K562 (cell line): ENCODE data around the gene PLA2G7. TPM values are rescaled to one million over a fixed set of nuclear protein-coding genes. Genes with fewer than 3 reads are reported as not detected.

Experiments used
- ATAC-seq: fragments of 200-7000 bp; cut with Tn5 transposase; 3 replicates; pipeline ENCODE4 v1.9.1; 2020; ENCODE audit warnings: moderate library complexity
- BruUV-seq: library from RNA; stranded (reverse); fragments of 400-500 nt; replicated peaks from 2 replicates; lab custom pipeline; 2021; lab: Mats Ljungman, UMichigan
- CTCF ChIA-PET: fragments of 300-600 bp; formaldehyde crosslinking; extraction: SDS; loops from one replicate; lab custom pipeline; 2021; ENCODE audit warnings: low intra/inter-chr PET ratio; lab: Yijun Ruan, JAX
- POLR2A ChIA-PET: fragments of 300-600, 350-650 bp; sonication (Branson Sonifier 250); formaldehyde crosslinking; extraction: SDS; loops from one replicate; lab custom pipeline; 2021; ENCODE audit warnings: antibody characterized with exemption, inconsistent platforms; lab: Yijun Ruan, JAX
- DNase-seq, 4 experiments: peaks; one replicate each; pipeline versions ENCODE4 v3.0.0 to v3.0.0-alpha.2; 2011 to 2018; ENCODE audit warnings: low spot score in 3 of 4, mixed read lengths in 3 of 4; ENCODE audit errors: extremely low read depth in 1 of 4
- FAIRE-seq: peaks from 2 replicates; lab custom pipeline; 2011; peaks lifted over from hg19 to GRCh38; lab: Jason Lieb, UNC
- H2AFZ ChIP-seq: 2 replicates; pipeline ENCODE4 v1.6.0; 2011; ENCODE audit warnings: low read depth, low read length, control low read depth, inconsistent platforms
- H3K27ac ChIP-seq: fragments of 200-600 bp; 3 replicates; pipeline ENCODE4 v1.8.0; 2011; ENCODE audit warnings: low read depth, mild to moderate bottlenecking, control low read depth, inconsistent platforms, low read length, moderate library complexity, mixed read lengths; ENCODE audit errors: extremely low read depth
- H3K27me3 ChIP-seq, 2 experiments: fragments of 300-600 bp in 1 of 2; 2 replicates in 1 of 2; 3 replicates in 1 of 2; pipeline versions ENCODE4 v1.6.0 to v1.8.0; 2011; ENCODE audit warnings: inconsistent platforms in 2 of 2, low read length in 2 of 2, mild to moderate bottlenecking in 1 of 2, mixed read lengths in 1 of 2, moderate library complexity in 1 of 2; ENCODE audit not compliant: control insufficient read depth in 2 of 2, insufficient read depth in 2 of 2
- H3K36me3 ChIP-seq: fragments of 300-600 bp; 3 replicates; pipeline ENCODE4 v1.8.0; 2011; ENCODE audit warnings: mild to moderate bottlenecking, low read length, inconsistent platforms; ENCODE audit not compliant: control insufficient read depth, insufficient read depth
- H3K4me1 ChIP-seq, 2 experiments: fragments of 200-600 bp in 1 of 2; replicated peaks in 1 of 2; 2 replicates in 1 of 2; 3 replicates in 1 of 2; pipeline versions ENCODE4 v1.5.1 to v1.8.0; 2011; ENCODE audit warnings: inconsistent platforms in 2 of 2, low read length in 2 of 2, mild to moderate bottlenecking in 1 of 2, mixed read lengths in 1 of 2, moderate library complexity in 1 of 2; ENCODE audit not compliant: control insufficient read depth in 2 of 2, insufficient read depth in 2 of 2
- H3K4me2 ChIP-seq: 2 replicates; pipeline ENCODE4 v1.6.1; 2011; ENCODE audit warnings: low read length, control low read depth, inconsistent platforms, mixed read lengths; ENCODE audit not compliant: insufficient read depth
- H3K4me3 ChIP-seq: fragments of 200-600 bp; sonication (generic), shearing (Covaris generic); 2 replicates; pipeline ENCODE4 v1.5.1; 2016; ENCODE audit warnings: control low read depth, inconsistent platforms
- H3K79me2 ChIP-seq: fragments of 200-600 bp; 3 replicates; pipeline ENCODE4 v1.8.0; 2011; ENCODE audit warnings: low read length, inconsistent platforms; ENCODE audit not compliant: control insufficient read depth, insufficient read depth
- H3K9ac ChIP-seq, 2 experiments: 2 replicates each; pipeline versions ENCODE4 v1.6.0 to v1.6.1; 2011; ENCODE audit warnings: low read depth in 2 of 2, low read length in 2 of 2, control low read depth in 1 of 2, inconsistent platforms in 1 of 2, mild to moderate bottlenecking in 1 of 2, mixed read lengths in 1 of 2; ENCODE audit not compliant: insufficient read depth in 1 of 2
- H3K9me1 ChIP-seq: one replicate; pipeline ENCODE4 v1.6.0; 2011; ENCODE audit warnings: inconsistent platforms, mild to moderate bottlenecking, low read length, moderate library complexity; ENCODE audit not compliant: control insufficient read depth, insufficient read depth
- H3K9me3 ChIP-seq: replicated peaks from 2 replicates; pipeline ENCODE4 v1.5.1; 2011; ENCODE audit warnings: low read depth, low read length, inconsistent platforms; ENCODE audit not compliant: control insufficient read depth, insufficient read depth
- H4K20me1 ChIP-seq: replicated peaks from 2 replicates; pipeline ENCODE4 v1.6.1; 2011; ENCODE audit warnings: low read length, inconsistent platforms, mixed read lengths; ENCODE audit not compliant: control insufficient read depth, insufficient read depth
- ASH1L ChIP-seq: fragments of 450-650 bp; IDR thresholded peaks from 2 replicates; pipeline ENCODE4 v1.6.1; 2018; ENCODE audit warnings: borderline replicate concordance, mild to moderate bottlenecking, low read depth; ENCODE audit not compliant: partially characterized antibody
- MAFK ChIP-seq: IDR thresholded peaks from 2 replicates; pipeline ENCODE4 v1.6.1; 2011; ENCODE audit warnings: low read length, improper control_type of control experiment
- PPARD ChIP-seq: fragments of 250-450 bp; sonication (Bioruptor Pico); IDR thresholded peaks from 2 replicates; pipeline ENCODE4 v1.8.0; 2022; ENCODE audit warnings: inconsistent platforms, mild to moderate bottlenecking, moderate library complexity
- SNRNP70 ChIP-seq: fragments of 200-400 bp; formaldehyde crosslinking; optimal IDR thresholded peaks from 2 replicates; pipeline ENCODE3; 2017; ENCODE audit warnings: low read depth, low read length
- TAF15 ChIP-seq: fragments of 200-400 bp; formaldehyde crosslinking; IDR thresholded peaks from 2 replicates; pipeline ENCODE4 v1.6.1; 2017; ENCODE audit warnings: mild to moderate bottlenecking, low read depth, low read length, moderate library complexity
- TGIF2 ChIP-seq: sonication (generic); formaldehyde crosslinking; IDR thresholded peaks from 2 replicates; pipeline ENCODE4 v1.8.1; 2022; ENCODE audit warnings: mild to moderate bottlenecking, missing genetic modification reagents, moderate library complexity
- ZC3H8 ChIP-seq: fragments of 450-650 bp; IDR thresholded peaks from 2 replicates; pipeline ENCODE4 v1.6.1; 2017
- ZFPM2 ChIP-seq: fragments of 250-450 bp; sonication (Bioruptor Pico); IDR thresholded peaks from 2 replicates; pipeline ENCODE4 v1.5.1; 2022; ENCODE audit warnings: mild to moderate bottlenecking
- ZKSCAN3 ChIP-seq: fragments of 250-450 bp; sonication (Bioruptor Pico); IDR thresholded peaks from 2 replicates; pipeline ENCODE4 v1.4.0; 2020
- ZNF445 ChIP-seq: fragments of 250-450 bp; sonication (Bioruptor Pico); IDR thresholded peaks from 2 replicates; pipeline ENCODE4 v1.4.0; 2020; ENCODE audit warnings: low read depth, mild to moderate bottlenecking, moderate library complexity
- WGBS: fragments of 100-300 bp; shearing (Covaris generic); methylation state at CpG from one replicate; pipeline ENCODE4 v1.1.6; 2016; ENCODE audit warnings: low coverage, mixed read lengths; ENCODE audit not compliant: insufficient coverage; ENCODE audit errors: missing lambda C conversion rate; 5-methylcytosine and 5-hydroxymethylcytosine counted together
- in situ Hi-C: fragments of 300-500 bp; cut with MboI; formaldehyde crosslinking; loops from 4 replicates; pipeline ENCODE4 v1.15.0; 2018; ENCODE audit warnings: inconsistent platforms, mixed read lengths
- intact Hi-C: fragments of 100-400 bp; cut with micrococcal nuclease; formaldehyde crosslinking; loops from 2 replicates; pipeline ENCODE4 v1.14.2; 2022
- polyA plus RNA-seq, 8 experiments: library from polyadenylated mRNA; depleted of rRNA in 4 of 8; stranded (reverse) in 5 of 8; unstranded in 3 of 8; fragments of >200 nt; fragmentation: Nextera tagmentation in 2 of 8; fragmentation: Illumina TruSeq in 1 of 8; extraction: Ambion mirVana in 2 of 8; extraction: Trizol in 1 of 8; gene quantifications; 2 replicates each; pipeline versions ENCODE4 v1.2.1 to v1.2.3, GENCODE V29; 2011 to 2014; ENCODE audit warnings: inconsistent platforms in 1 of 8, missing spikeins in 1 of 8
- total RNA-seq, 7 experiments: library from RNA; depleted of rRNA in 6 of 7; stranded (reverse); fragments of >200 nt in 6 of 7; fragmentation: Illumina TruSeq in 2 of 7; extraction: Trizol in 2 of 7; gene quantifications; 2 replicates each; pipeline versions ENCODE4 v1.2.1 to v1.2.3, GENCODE V29; 2011 to 2021; ENCODE audit warnings: low replicate concordance in 1 of 7

The PLA2G7 gene
- total and polyA plus RNA-seq, 9 of the 15 experiments (the other 6 are each of a cell fraction or from before 2014, with no cell fraction given): not detected

GRCh38 chr6:46715141-46715540 lies 20.0 kb downstream of the PLA2G7 start (continued):
- TF ChIP-seq ZKSCAN3: no peak
- TF ChIP-seq ASH1L: no peak

GRCh38 chr6:46711491-46711890 lies 23.7 kb downstream of the PLA2G7 start:
- intact Hi-C loops: no loop called here
- no peak overlapping the region for H2AFZ ChIP-seq
- H3K9ac ChIP-seq: no peak overlapping the region
- ChIA-PET CTCF (no interaction called here), POLR2A (no interaction called here)
- no peak for TF ChIP-seq ZC3H8
- H3K4me1 ChIP-seq: no peaks in the 10 kb centered on the region
- BruUV-seq: no TSS peak
- DNase-seq: no peak
- H3K36me3 ChIP-seq: no peaks in the 10 kb centered on the region
- in situ Hi-C loops: no loop called here
- no peaks in the 10 kb centered on the region for H3K9me1 ChIP-seq
- H3K9me3 ChIP-seq: no peaks in the 10 kb centered on the region
- no peaks in the 10 kb centered on the region for H3K27me3 ChIP-seq
- WGBS: 5% methylated on average over 1 of the region's 1 CpG
- ATAC-seq: no peak
- no peaks in the 10 kb centered on the region for H4K20me1 ChIP-seq
- H3K4me2 ChIP-seq: no peak overlapping the region
- H3K4me3 ChIP-seq: no peak overlapping the region
- no peak overlapping the region for H3K27ac ChIP-seq
- FAIRE-seq: no peak
- no peaks in the 10 kb centered on the region for H3K79me2 ChIP-seq

GRCh38 chr6:46706464-46706863 lies 28.7 kb downstream of the PLA2G7 start:
- intact Hi-C loops: no loop called here
- no TSS peak for BruUV-seq
- no peak for TF ChIP-seq TGIF2 (CRISPR knock-in tag)
- no peak for TF ChIP-seq PPARD (CRISPR knock-in tag)
- no peak for TF ChIP-seq SNRNP70
- no peak for TF ChIP-seq ZFPM2
- TF ChIP-seq ZNF445 (CRISPR knock-in tag): no peak
- TF ChIP-seq TAF15: no peak
- TF ChIP-seq MAFK: no peak

More at GRCh38 chr6:46706464-46706863, 28.7 kb downstream of the PLA2G7 start:
- no peaks in the 10 kb centered on the region for H3K4me1 ChIP-seq
- H2AFZ ChIP-seq: no peak overlapping the region
- H3K9me3 ChIP-seq: no peaks in the 10 kb centered on the region
- DNase-seq (no peak), ATAC-seq (no peak), FAIRE-seq (no peak)
- H3K4me2 ChIP-seq: no peak overlapping the region
- ChIA-PET CTCF (no interaction called here), POLR2A (no interaction called here)
- no peaks in the 10 kb centered on the region for H3K36me3 ChIP-seq
- no peaks in the 10 kb centered on the region for H3K9me1 ChIP-seq
- H3K27ac ChIP-seq: no peak overlapping the region
- 0% methylated on average over 2 of the region's 2 CpGs for WGBS
- no peak overlapping the region for H3K9ac ChIP-seq
- no peaks in the 10 kb centered on the region for H4K20me1 ChIP-seq
- H3K79me2 ChIP-seq: no peaks in the 10 kb centered on the region
- in situ Hi-C loops: no loop called here
- no peaks in the 10 kb centered on the region for H3K27me3 ChIP-seq
- no peak overlapping the region for H3K4me3 ChIP-seq
